HCT116 (cell line): ENCODE data around the gene GPX5.

Experiments used
- CEBPB ChIP-seq: IDR thresholded peaks from 2 replicates; pipeline ENCODE4 v1.6.1; 2012; ENCODE audit warnings: low read depth
- CTCF ChIP-seq, 3 experiments: fragments of 200-600 bp in 1 of 3; sonication (generic) in 1 of 3; IDR thresholded peaks in 2 of 3; conservative IDR thresholded peaks in 1 of 3; 2 replicates each; pipeline ENCODE4 v1.5.1; 2012 to 2017; ENCODE audit warnings: low read depth in 2 of 3, low read length in 2 of 3, antibody characterized with exemption in 1 of 3, borderline replicate concordance in 1 of 3, control low read depth in 1 of 3, mild to moderate bottlenecking in 1 of 3, mixed read lengths in 1 of 3, mixed run types in 1 of 3, moderate library complexity in 1 of 3; ENCODE audit not compliant: insufficient read depth in 1 of 3
- EZH2 ChIP-seq: fragments of 200-600 bp; sonication (generic); IDR thresholded peaks from 2 replicates; pipeline ENCODE4 v1.6.1; 2017; ENCODE audit warnings: antibody characterized with exemption, mixed run types
- MAX ChIP-seq: IDR thresholded peaks from 2 replicates; pipeline ENCODE4 v1.6.1; 2012
- POLR2A ChIP-seq: IDR thresholded peaks from 2 replicates; pipeline ENCODE4 v1.7.0; 2011; ENCODE audit warnings: borderline replicate concordance; ENCODE audit not compliant: insufficient read depth, insufficient read length; ENCODE audit errors: extremely low read depth
- POLR2AphosphoS5 ChIP-seq: IDR thresholded peaks from 2 replicates; pipeline ENCODE4 v1.6.1; 2011; ENCODE audit warnings: mild to moderate bottlenecking, low read depth, low read length, moderate library complexity
- SP1 ChIP-seq: IDR thresholded peaks from 2 replicates; pipeline ENCODE4 v1.6.1; 2012; ENCODE audit warnings: low read depth

- TF ChIP-seq CTCF (IDR thresholded peaks at IDR 0.05 in 2 of 3, conservative IDR thresholded peaks at IDR 0.05 in 1 of 3; ENCODE audit: borderline replicate concordance in 1 of 3, insufficient read depth in 1 of 3, low read depth in 2 of 3, low read length in 2 of 3) (no peak), POLR2AphosphoS5 (no peak), SP1 (no peak), EZH2 (no peak), CEBPB (no peak), MAX (no peak), POLR2A (no peak)
Observed at GRCh38 chr6:28506807-28507475, 18.7 kb upstream of the GPX5 start.
